T-helper 1 cell treated with Interleukin-12 subunit alpha and Interleukin-12 subunit beta and Interleukin-4 antibody, amounts not matched to agents 30 μg/mL and 1 μg/mL, for 36 hours (primary cell): Measurements from ENCODE around the gene WNK2.

Source experiments
- H3K27ac Mint-ChIP-seq: one replicate; pipeline ENCODE4 v1.8.0; 2021; ENCODE audit warnings: mild to moderate bottlenecking, mixed read lengths
- H3K27me3 Mint-ChIP-seq: one replicate; pipeline ENCODE4 v1.8.0; 2021; ENCODE audit warnings: low read depth, mixed read lengths
- H3K36me3 Mint-ChIP-seq: one replicate; pipeline ENCODE4 v1.8.0; 2021; ENCODE audit warnings: low read depth, mixed read lengths
- H3K4me1 Mint-ChIP-seq: one replicate; pipeline ENCODE4 v1.8.0; 2021; ENCODE audit warnings: low read depth, mixed read lengths
- H3K4me3 Mint-ChIP-seq: one replicate; pipeline ENCODE4 v1.8.0; 2021; ENCODE audit warnings: mild to moderate bottlenecking, moderate library complexity, mixed read lengths
- H3K9me3 Mint-ChIP-seq: one replicate; pipeline ENCODE4 v1.8.0; 2021; ENCODE audit warnings: mixed read lengths

The WNK2 gene

GRCh38 chr9:93207326-93207814, 23.4 kb downstream of the WNK2 start:
- Mint-ChIP-seq H3K4me1 (peaks cover 1% of the 10 kb centered on the region), H3K27ac (no peak overlapping the region), H3K36me3 (no peaks in the 10 kb centered on the region), H3K9me3 (peaks cover 7% of the 10 kb centered on the region), H3K27me3 (no peaks in the 10 kb centered on the region), H3K4me3 (no peak overlapping the region)

GRCh38 chr9:93207860-93208734, 24.2 kb downstream of the WNK2 start:
- H3K4me3 Mint-ChIP-seq, result no peak overlapping the region
- no peaks in the 10 kb centered on the region for H3K36me3 Mint-ChIP-seq

GRCh38 chr9:93209097-93209496, 25.2 kb downstream of the WNK2 start:
- Mint-ChIP-seq H3K36me3 (no peaks in the 10 kb centered on the region), H3K4me3 (no peak overlapping the region), H3K27ac (no peak overlapping the region), H3K4me1 (no peaks in the 10 kb centered on the region), H3K27me3 (no peaks in the 10 kb centered on the region), H3K9me3 (peaks cover 7% of the 10 kb centered on the region)

More at GRCh38 chr9:93207860-93208734, 24.2 kb downstream of the WNK2 start:
- Mint-ChIP-seq H3K27ac (no peak overlapping the region), H3K27me3 (no peaks in the 10 kb centered on the region), H3K4me1 (peaks cover 1% of the 10 kb centered on the region), H3K9me3 (peaks cover 7% of the 10 kb centered on the region)

- Mint-ChIP-seq H3K9me3 (peaks cover 7% of the 10 kb centered on the region), H3K36me3 (no peaks in the 10 kb centered on the region), H3K27ac (no peak overlapping the region), H3K4me3 (no peak overlapping the region), H3K4me1 (no peaks in the 10 kb centered on the region), H3K27me3 (no peaks in the 10 kb centered on the region)
These were observed 25.8 kb downstream of the WNK2 start for GRCh38 chr9:93209576-93210323.

- Mint-ChIP-seq H3K27ac (no peak overlapping the region), H3K36me3 (no peaks in the 10 kb centered on the region), H3K4me3 (no peak overlapping the region), H3K4me1 (no peaks in the 10 kb centered on the region), H3K27me3 (no peaks in the 10 kb centered on the region), H3K9me3 (peaks cover 9% of the 10 kb centered on the region)
These were observed 26.5 kb downstream of the WNK2 start for GRCh38 chr9:93210324-93210973.

- H3K27me3 Mint-ChIP-seq, result peaks cover 4% of the 10 kb centered on the region
These were observed 27.2 kb downstream of the WNK2 start for GRCh38 chr9:93210974-93211653.

GRCh38 chr9:93211654-93212001, 27.7 kb downstream of the WNK2 start:
- H3K9me3 Mint-ChIP-seq, result peaks cover 14% of the 10 kb centered on the region
- no peak overlapping the region for H3K4me3 Mint-ChIP-seq
- H3K27ac Mint-ChIP-seq, result no peak overlapping the region
- no peaks in the 10 kb centered on the region for H3K36me3 Mint-ChIP-seq
- peaks cover 4% of the 10 kb centered on the region for H3K27me3 Mint-ChIP-seq
- no peaks in the 10 kb centered on the region for H3K4me1 Mint-ChIP-seq

More at GRCh38 chr9:93210974-93211653, 27.2 kb downstream of the WNK2 start:
- Mint-ChIP-seq H3K4me1 (no peaks in the 10 kb centered on the region), H3K9me3 (peaks cover 14% of the 10 kb centered on the region), H3K36me3 (no peaks in the 10 kb centered on the region), H3K4me3 (no peak overlapping the region), H3K27ac (no peak overlapping the region)

GRCh38 chr9:93212409-93212808, 28.5 kb downstream of the WNK2 start:
- peaks cover 4% of the 10 kb centered on the region for H3K27me3 Mint-ChIP-seq
- H3K4me1 Mint-ChIP-seq, result no peaks in the 10 kb centered on the region
- H3K4me3 Mint-ChIP-seq, result no peak overlapping the region
- no peaks in the 10 kb centered on the region for H3K36me3 Mint-ChIP-seq
- H3K27ac Mint-ChIP-seq, result no peak overlapping the region
- H3K9me3 Mint-ChIP-seq, result peaks cover 14% of the 10 kb centered on the region

- H3K4me1 Mint-ChIP-seq, result no peaks in the 10 kb centered on the region
- no peaks in the 10 kb centered on the region for H3K36me3 Mint-ChIP-seq
- peaks cover 4% of the 10 kb centered on the region for H3K27me3 Mint-ChIP-seq
- no peak overlapping the region for H3K4me3 Mint-ChIP-seq
- peaks cover 7% of the 10 kb centered on the region for H3K9me3 Mint-ChIP-seq
- no peak overlapping the region for H3K27ac Mint-ChIP-seq
These were observed 32.1 kb downstream of the WNK2 start for GRCh38 chr9:93216073-93216365.

GRCh38 chr9:93217706-93218105, 33.8 kb downstream of the WNK2 start:
- H3K9me3 Mint-ChIP-seq, result peaks cover 7% of the 10 kb centered on the region
- H3K27me3 Mint-ChIP-seq, result peaks cover 4% of the 10 kb centered on the region
- H3K27ac Mint-ChIP-seq, result no peak overlapping the region
- no peaks in the 10 kb centered on the region for H3K4me1 Mint-ChIP-seq
- no peak overlapping the region for H3K4me3 Mint-ChIP-seq
- H3K36me3 Mint-ChIP-seq, result no peaks in the 10 kb centered on the region

- H3K4me1 Mint-ChIP-seq, result no peaks in the 10 kb centered on the region
- no peak overlapping the region for H3K4me3 Mint-ChIP-seq
- no peak overlapping the region for H3K27ac Mint-ChIP-seq
- H3K27me3 Mint-ChIP-seq, result peaks cover 4% of the 10 kb centered on the region
- peaks cover 7% of the 10 kb centered on the region for H3K9me3 Mint-ChIP-seq
- no peaks in the 10 kb centered on the region for H3K36me3 Mint-ChIP-seq
These were observed 34.2 kb downstream of the WNK2 start for GRCh38 chr9:93218161-93218560.

GRCh38 chr9:93218671-93219420, 34.9 kb downstream of the WNK2 start:
- Mint-ChIP-seq H3K27me3 (peaks cover 4% of the 10 kb centered on the region), H3K9me3 (peaks cover 7% of the 10 kb centered on the region), H3K36me3 (no peaks in the 10 kb centered on the region), H3K4me1 (no peaks in the 10 kb centered on the region), H3K4me3 (no peak overlapping the region), H3K27ac (no peak overlapping the region)

- Mint-ChIP-seq H3K9me3 (peaks cover 7% of the 10 kb centered on the region), H3K4me3 (no peak overlapping the region), H3K27ac (no peak overlapping the region), H3K36me3 (no peaks in the 10 kb centered on the region), H3K27me3 (peaks cover 4% of the 10 kb centered on the region), H3K4me1 (no peaks in the 10 kb centered on the region)
These were observed 35.8 kb downstream of the WNK2 start for GRCh38 chr9:93219692-93220091.

- H3K36me3 Mint-ChIP-seq, result no peaks in the 10 kb centered on the region
- H3K27ac Mint-ChIP-seq, result no peak overlapping the region
- no peaks in the 10 kb centered on the region for H3K4me1 Mint-ChIP-seq
- H3K4me3 Mint-ChIP-seq, result no peak overlapping the region
- peaks cover 3% of the 10 kb centered on the region for H3K9me3 Mint-ChIP-seq
- H3K27me3 Mint-ChIP-seq, result peaks cover 3% of the 10 kb centered on the region
These were observed 36.7 kb downstream of the WNK2 start for GRCh38 chr9:93220627-93221026.
